ENCODE measurements around the gene SLC22A3.

Gene SLC22A3

GRCh38 chr6:160450849-160451248 is 102.7 kb downstream of the SLC22A3 start:
- Histone ChIP-seq H3K4me3 (ENCODE audit: severe bottlenecking) (no peak overlapping the region), H3K27ac (ENCODE audit: poor library complexity, severe bottlenecking) (no peak overlapping the region), H3K27me3 (ENCODE audit: insufficient read depth, poor library complexity, severe bottlenecking) (no peaks in the 10 kb centered on the region), H3K9me3 (ENCODE audit: severe bottlenecking) (no peaks in the 10 kb centered on the region), H3K4me1 (ENCODE audit: insufficient read depth, poor library complexity, severe bottlenecking) (peaks cover 4% of the 10 kb centered on the region), H3K36me3 (ENCODE audit: low read depth) (no peaks in the 10 kb centered on the region)
- DNase-seq (ENCODE audit: low spot score): no peak
- ATAC-seq (ENCODE audit: low read depth): no peak
- TF ChIP-seq CTCF (IDR thresholded peaks at IDR 0.05; ENCODE audit: poor library complexity, severe bottlenecking): no peak

GRCh38 chr6:160454303-160454702 is 106.1 kb downstream of the SLC22A3 start:
- Histone ChIP-seq H3K36me3 (ENCODE audit: low read depth) (no peaks in the 10 kb centered on the region), H3K4me3 (ENCODE audit: severe bottlenecking) (no peak overlapping the region), H3K27me3 (ENCODE audit: insufficient read depth, poor library complexity, severe bottlenecking) (no peaks in the 10 kb centered on the region), H3K27ac (ENCODE audit: poor library complexity, severe bottlenecking) (no peak overlapping the region), H3K9me3 (ENCODE audit: severe bottlenecking) (no peaks in the 10 kb centered on the region), H3K4me1 (ENCODE audit: insufficient read depth, poor library complexity, severe bottlenecking) (peaks cover 4% of the 10 kb centered on the region)
- TF ChIP-seq CTCF (IDR thresholded peaks at IDR 0.05; ENCODE audit: poor library complexity, severe bottlenecking): no peak
- no peak for DNase-seq (ENCODE audit: low spot score)
- ATAC-seq (ENCODE audit: low read depth): no peak

GRCh38 chr6:160455081-160455480 is 106.9 kb downstream of the SLC22A3 start:
- no peaks in the 10 kb centered on the region for H3K27me3 ChIP-seq (ENCODE audit: insufficient read depth, poor library complexity, severe bottlenecking)
- H3K4me3 ChIP-seq (ENCODE audit: severe bottlenecking): no peak overlapping the region
- TF ChIP-seq CTCF (IDR thresholded peaks at IDR 0.05; ENCODE audit: poor library complexity, severe bottlenecking): no peak
- H3K4me1 ChIP-seq (ENCODE audit: insufficient read depth, poor library complexity, severe bottlenecking): peaks cover 4% of the 10 kb centered on the region
- DNase-seq (ENCODE audit: low spot score) (no peak), ATAC-seq (ENCODE audit: low read depth) (no peak)
- H3K36me3 ChIP-seq (ENCODE audit: low read depth): no peaks in the 10 kb centered on the region
- no peak overlapping the region for H3K27ac ChIP-seq (ENCODE audit: poor library complexity, severe bottlenecking)
- H3K9me3 ChIP-seq (ENCODE audit: severe bottlenecking): no peaks in the 10 kb centered on the region

- H3K4me1 ChIP-seq (ENCODE audit: insufficient read depth, poor library complexity, severe bottlenecking): peaks cover 4% of the 10 kb centered on the region
- TF ChIP-seq CTCF (IDR thresholded peaks at IDR 0.05; ENCODE audit: poor library complexity, severe bottlenecking): peak; percentile 97
- ATAC-seq (ENCODE audit: low read depth): peak; percentile 82
- no peaks in the 10 kb centered on the region for H3K9me3 ChIP-seq (ENCODE audit: severe bottlenecking)
- H3K36me3 ChIP-seq (ENCODE audit: low read depth): no peaks in the 10 kb centered on the region
- DNase-seq (ENCODE audit: low spot score): no peak
- H3K27ac ChIP-seq (ENCODE audit: poor library complexity, severe bottlenecking): no peak overlapping the region
- H3K27me3 ChIP-seq (ENCODE audit: insufficient read depth, poor library complexity, severe bottlenecking): no peaks in the 10 kb centered on the region
- no peak overlapping the region for H3K4me3 ChIP-seq (ENCODE audit: severe bottlenecking)
Observed at GRCh38 chr6:160455541-160456213, 107.5 kb downstream of the SLC22A3 start.

GRCh38 chr6:160456214-160456546 is 108.0 kb downstream of the SLC22A3 start:
- no peak for DNase-seq (ENCODE audit: low spot score)
- H3K27ac ChIP-seq (ENCODE audit: poor library complexity, severe bottlenecking): no peak overlapping the region
- no peaks in the 10 kb centered on the region for H3K36me3 ChIP-seq (ENCODE audit: low read depth)
- H3K27me3 ChIP-seq (ENCODE audit: insufficient read depth, poor library complexity, severe bottlenecking): no peaks in the 10 kb centered on the region
- peaks cover 4% of the 10 kb centered on the region for H3K4me1 ChIP-seq (ENCODE audit: insufficient read depth, poor library complexity, severe bottlenecking)
- H3K9me3 ChIP-seq (ENCODE audit: severe bottlenecking): no peaks in the 10 kb centered on the region
- H3K4me3 ChIP-seq (ENCODE audit: severe bottlenecking): no peak overlapping the region
- no peak for ATAC-seq (ENCODE audit: low read depth)
- peak; percentile 82 for TF ChIP-seq CTCF (IDR thresholded peaks at IDR 0.05; ENCODE audit: poor library complexity, severe bottlenecking)
